GM03348 (cell line): ENCODE results near the gene COL10A1.

Source experiments
- DNase-seq: peaks from one replicate; pipeline ENCODE4 v3.0.0; 2012; ENCODE audit warnings: low spot score

COL10A1 gene

GRCh38 chr6:116083052-116083451 lies 42.9 kb downstream of the COL10A1 start:
- no peak for DNase-seq

DNA sequence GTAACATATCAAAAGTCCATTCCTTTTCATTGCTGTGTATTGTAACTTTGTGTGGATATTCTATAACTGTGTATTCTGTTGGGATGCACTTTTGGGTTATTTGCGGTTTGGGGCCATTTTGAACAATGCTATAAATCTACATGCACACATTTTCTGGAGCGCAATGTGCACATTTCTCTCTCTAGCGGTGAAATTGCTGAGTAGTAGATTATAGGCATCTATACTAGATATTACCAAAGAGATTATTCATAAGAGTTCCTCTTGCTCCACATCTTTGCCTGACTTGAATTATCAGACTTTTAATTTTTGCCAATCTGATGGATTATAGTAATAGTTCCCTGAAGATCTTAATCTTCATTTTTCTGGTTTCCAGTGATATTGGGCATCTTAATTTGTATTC lies 47.0 kb downstream of the COL10A1 start:
- DNase-seq, result no peak

DNA sequence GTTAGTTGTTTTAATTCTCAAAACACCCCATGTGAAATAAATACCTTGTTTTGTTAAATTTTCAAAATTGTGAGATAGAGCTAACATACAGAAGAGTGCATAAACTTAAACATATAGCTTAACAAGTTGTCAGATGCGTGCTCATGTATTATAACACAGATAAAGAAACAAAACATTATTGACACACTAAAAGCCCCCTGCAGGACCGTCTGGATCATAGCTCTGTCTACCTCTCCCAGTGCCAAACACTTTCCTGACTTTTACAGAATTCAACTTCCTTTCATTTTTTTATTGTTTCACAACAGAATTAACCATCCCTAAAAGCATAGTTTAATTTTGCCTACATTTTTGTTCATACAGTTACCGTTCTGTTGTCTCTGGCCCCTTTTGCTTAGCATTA lies 47.4 kb downstream of the COL10A1 start:
- no peak for DNase-seq

DNA sequence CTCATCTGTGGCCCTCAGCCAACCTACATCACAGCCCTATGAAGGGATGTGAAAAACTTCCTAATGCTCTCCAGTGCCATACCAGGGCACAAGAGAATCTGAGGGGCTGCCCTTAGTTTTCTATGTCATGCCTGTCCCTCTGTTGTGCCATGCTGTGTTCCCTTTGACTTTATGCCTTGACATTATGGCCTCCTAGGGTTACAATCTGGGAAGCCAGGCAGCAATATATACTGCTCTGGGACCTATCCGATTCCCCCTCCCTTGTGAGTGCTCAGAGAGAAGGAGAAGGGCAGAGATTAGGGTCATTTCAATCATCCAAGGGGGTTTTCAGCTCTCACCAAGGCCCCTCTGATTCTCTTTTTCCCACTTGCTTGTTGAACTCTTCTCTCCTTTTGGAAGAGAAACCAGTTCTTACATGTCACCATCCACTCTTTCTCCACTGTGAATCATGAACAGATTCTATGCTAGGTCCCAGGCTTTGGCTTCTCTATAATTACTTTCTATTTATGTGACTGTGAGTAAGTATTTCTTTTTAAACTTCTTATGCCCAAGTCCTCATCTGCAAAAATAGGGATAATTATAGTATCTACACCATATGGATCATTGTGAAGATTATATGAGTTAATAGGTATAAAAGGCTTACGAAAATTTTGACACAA lies 51.1 kb downstream of the COL10A1 start:
- DNase-seq, result no peak

DNA sequence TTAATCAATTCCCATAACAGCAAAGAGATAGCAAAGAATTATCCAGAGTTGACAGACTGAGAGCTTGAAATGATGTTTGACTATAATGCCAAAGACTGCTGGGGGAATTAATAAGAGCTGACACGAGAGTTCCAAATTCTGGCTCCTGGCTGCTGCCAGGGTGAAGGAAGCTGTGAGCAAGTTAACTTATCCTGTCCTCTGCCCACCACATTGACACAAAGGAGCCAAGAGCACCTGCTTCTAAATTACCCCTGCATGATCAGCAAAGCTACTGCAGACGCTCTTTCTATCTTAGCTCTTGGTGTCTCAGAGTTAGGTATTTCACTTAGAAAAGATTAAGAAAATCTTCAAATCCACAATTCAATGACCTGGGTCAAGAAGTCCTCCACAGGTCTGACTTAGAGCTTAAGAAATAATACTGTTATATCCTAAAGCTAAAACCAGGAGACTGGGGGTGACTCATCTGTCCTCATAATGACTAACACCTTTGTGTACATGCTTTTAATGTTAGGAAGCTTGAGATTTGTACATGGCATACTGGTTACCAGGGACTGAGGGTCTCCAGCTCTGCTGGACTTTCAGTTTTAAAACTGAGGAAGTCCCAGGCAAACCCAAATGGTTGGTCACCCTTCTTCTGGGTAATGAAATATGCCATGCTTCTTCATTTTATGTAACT lies 52.0 kb downstream of the COL10A1 start:
- no peak for DNase-seq

GRCh38 chr6:116072368-116072767 lies 53.6 kb downstream of the COL10A1 start:
- DNase-seq, result no peak

DNA sequence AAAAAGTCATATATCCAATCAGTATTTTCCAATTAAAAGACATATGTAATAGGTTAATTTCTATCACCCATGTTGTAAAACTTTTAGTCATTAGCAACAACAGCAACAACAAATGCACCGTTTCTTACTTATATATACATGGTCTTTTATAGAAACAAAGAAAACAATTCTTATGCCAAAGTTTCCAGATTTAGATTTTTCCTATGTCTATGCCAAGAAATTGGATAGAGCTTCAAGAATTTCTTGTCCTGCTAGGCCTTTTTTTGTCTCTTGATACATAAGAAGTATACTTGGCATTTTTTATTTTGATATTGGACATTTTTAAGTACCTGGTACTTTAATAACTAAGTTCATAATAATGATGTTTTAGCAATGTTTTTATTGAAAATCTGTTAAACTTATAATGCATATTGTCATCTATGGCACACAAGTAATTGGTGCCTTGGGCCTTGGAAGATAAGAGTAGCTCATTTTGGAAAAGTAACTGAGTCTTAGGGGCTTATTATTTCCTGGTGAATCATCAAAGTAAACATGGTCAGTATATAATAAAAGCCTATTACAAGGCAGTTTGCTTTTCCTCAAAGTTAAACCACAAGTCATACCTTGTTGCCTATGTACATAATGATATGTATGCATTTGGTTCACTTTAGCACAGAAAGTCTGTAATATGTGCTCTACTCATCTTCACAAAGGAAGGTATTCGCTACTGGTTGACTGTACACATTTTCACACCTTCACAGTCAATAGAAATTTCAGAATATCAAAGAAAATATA lies 55.1 kb downstream of the COL10A1 start:
- no peak for DNase-seq

DNA sequence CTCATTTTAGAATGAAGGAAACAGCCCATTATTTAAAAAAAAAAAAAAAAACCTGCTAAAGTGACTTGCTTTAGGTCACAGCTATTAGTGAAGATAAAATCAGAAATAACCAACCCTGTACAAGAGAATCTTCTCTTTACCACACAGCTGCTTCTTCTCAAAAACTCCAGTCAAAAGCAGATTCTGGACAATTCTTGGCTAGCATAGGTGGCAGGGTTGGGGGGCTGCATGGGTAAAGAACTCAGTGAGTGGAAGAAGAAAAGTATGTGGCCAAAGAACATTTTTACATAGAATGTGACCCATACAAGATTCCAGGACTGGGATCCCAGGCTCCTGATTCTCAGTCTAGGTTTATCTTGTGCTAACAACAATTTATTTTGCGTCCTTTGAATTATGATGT lies 55.8 kb downstream of the COL10A1 start:
- DNase-seq, result no peak
